GM12865 (cell line): ENCODE results near the gene PRUNE2.
A peak's percentile ranks its signal among the peaks of the same experiment; 100 is the strongest.

Experiments
- DNase-seq: peaks from one replicate; pipeline ENCODE4 v3.0.0; 2010; ENCODE audit warnings: low read depth
- H3K4me3 ChIP-seq: 2 replicates; pipeline ENCODE4 v1.5.1; 2011; ENCODE audit warnings: mild to moderate bottlenecking, low read depth, low read length, control low read depth
- CTCF ChIP-seq: IDR thresholded peaks from 2 replicates; pipeline ENCODE4 v1.5.1; 2011; ENCODE audit warnings: low read length, control low read depth, low read depth, inconsistent platforms; ENCODE audit not compliant: insufficient read depth; ENCODE audit errors: missing control alignments

Gene PRUNE2

GRCh38 chr9:76644647-76645250 is 261.2 kb downstream of the PRUNE2 start:
- no peak for DNase-seq
- no peak for TF ChIP-seq CTCF
- H3K4me3 ChIP-seq: no peak overlapping the region

- no peak overlapping the region for H3K4me3 ChIP-seq
- DNase-seq: no peak
- no peak for TF ChIP-seq CTCF
These were observed 261.7 kb downstream of the PRUNE2 start for GRCh38 chr9:76644171-76644570.

- peak; percentile 54 for DNase-seq
- no peak for TF ChIP-seq CTCF
- H3K4me3 ChIP-seq: no peak overlapping the region
These were observed 262.4 kb downstream of the PRUNE2 start for GRCh38 chr9:76643399-76644117.

- H3K4me3 ChIP-seq: no peak overlapping the region
- no peak for DNase-seq
- no peak for TF ChIP-seq CTCF
These were observed 263.2 kb downstream of the PRUNE2 start for GRCh38 chr9:76642701-76643209.

GRCh38 chr9:76642074-76642473 is 263.8 kb downstream of the PRUNE2 start:
- TF ChIP-seq CTCF: no peak
- DNase-seq: no peak
- H3K4me3 ChIP-seq: no peak overlapping the region

- H3K4me3 ChIP-seq: no peak overlapping the region
- TF ChIP-seq CTCF: no peak
- no peak for DNase-seq
These were observed 267.9 kb downstream of the PRUNE2 start for GRCh38 chr9:76638001-76638400.
